GM18907 (cell line): ENCODE data around the gene STAP1.
A peak's percentile ranks its signal among the peaks of the same experiment; 100 is the strongest.

Experiments
- ATAC-seq: cut with Tn5 transposase; IDR thresholded peaks from one replicate; pipeline ENCODE4 v1.9.1; 2021; ENCODE audit warnings: mild to moderate bottlenecking, moderate library complexity; ENCODE audit not compliant: unreplicated experiment

Gene STAP1

GRCh38 chr4:67555447-67555846 is 3.1 kb upstream of the STAP1 start:
- ATAC-seq = no peak

DNA sequence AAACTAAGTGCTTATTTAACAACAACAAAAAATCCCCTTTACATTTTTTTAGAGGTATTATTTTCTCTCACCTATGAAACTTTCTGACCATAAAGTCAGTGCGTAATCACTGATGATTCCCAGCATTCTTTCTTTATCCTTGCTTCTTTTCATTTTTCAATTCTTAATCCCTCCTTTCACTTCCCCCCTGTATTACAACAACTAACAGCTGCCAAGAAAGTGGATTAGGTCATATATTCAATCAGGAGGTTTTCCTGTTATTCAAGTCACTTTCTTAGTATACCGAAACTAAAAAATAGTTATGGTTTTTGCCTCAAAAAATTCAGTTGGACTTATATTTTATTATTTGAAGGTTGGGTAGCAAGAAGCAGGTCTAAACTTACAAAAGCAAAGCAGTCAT is 2.1 kb upstream of the STAP1 start:
- no peak for ATAC-seq

GRCh38 chr4:67565284-67565683 is 6.8 kb downstream of the STAP1 start:
- no peak for ATAC-seq

DNA sequence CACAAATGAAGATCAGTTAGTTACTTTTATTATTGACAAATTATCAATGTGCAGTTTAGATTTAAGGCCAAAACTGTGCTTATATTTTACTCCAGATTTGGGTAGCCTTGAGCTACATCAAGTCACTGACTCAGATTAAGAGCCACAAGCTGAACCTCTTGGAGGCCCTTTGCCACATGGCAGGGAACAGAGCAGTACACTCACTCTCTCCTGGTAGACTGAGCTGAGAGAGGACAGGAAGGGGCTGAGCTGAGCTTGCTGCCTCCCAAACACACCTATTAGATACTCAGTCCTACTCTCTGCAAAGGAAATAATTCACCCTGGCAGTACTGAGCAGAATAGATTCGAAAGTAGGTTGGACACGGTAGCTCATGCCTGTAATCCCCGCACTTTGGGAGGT is 7.8 kb downstream of the STAP1 start:
- no peak for ATAC-seq

- ATAC-seq = no peak
These were observed 10.3 kb downstream of the STAP1 start for GRCh38 chr4:67568820-67569219.

GRCh38 chr4:67570537-67570936 is 12.0 kb downstream of the STAP1 start:
- no peak for ATAC-seq

DNA sequence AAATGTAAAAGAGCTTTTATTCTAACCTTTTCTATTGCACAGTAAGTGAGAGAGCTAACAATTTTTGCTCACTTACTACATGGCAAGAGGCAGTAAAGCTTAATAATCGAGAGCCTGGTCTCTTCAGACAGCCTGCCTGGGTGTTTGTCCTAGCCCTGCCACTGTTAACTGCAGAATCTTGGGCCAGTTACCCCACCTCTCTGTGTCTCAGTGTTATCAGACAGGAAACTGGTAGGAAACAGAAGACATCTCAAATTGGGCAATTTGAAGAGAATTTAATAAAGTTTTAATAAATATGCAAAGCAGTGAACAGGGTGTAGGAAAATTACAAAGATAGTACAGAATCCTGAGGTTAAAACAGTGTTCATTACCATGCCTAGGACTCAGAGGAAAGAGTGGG is 13.4 kb downstream of the STAP1 start:
- ATAC-seq = no peak

GRCh38 chr4:67573193-67573592 is 14.7 kb downstream of the STAP1 start:
- ATAC-seq = no peak

DNA sequence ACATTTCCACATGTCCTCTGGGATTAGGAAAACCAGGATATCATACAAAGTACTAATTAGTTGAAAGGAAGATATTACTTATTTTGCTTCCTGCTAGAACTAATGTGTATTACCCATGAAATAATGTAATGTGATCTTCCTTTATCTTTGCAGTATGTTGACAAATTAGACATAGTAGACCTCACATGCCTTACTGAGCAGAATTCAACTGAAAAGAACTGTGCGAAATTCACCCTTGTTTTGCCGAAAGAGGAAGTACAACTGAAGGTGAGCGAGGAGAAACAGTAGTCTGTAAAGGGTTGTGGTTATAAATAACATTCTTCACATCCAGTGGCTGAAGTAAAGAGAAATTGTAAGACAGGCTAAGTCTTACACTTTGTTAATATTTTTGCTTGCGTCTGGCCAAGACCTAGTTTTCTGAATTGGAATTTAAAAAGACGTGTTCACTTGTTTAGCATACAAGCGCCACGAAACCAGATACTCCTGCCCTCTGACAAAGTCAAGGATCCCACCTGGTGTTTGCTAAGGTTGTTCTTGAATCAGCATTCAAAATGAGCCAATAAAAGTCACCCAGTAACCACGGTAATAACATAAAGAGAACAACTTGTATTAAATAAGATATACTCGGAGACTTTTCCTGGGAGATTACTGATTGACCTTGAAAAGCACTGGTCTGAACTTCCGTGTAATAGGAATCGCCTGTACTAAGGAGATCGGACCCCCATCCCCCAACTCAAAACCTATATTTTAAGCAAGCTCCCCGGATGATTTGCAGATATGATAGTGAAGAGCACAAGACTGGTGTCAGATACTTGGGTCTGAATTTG is 16.9 kb downstream of the STAP1 start:
- peak; percentile 95 for ATAC-seq

DNA sequence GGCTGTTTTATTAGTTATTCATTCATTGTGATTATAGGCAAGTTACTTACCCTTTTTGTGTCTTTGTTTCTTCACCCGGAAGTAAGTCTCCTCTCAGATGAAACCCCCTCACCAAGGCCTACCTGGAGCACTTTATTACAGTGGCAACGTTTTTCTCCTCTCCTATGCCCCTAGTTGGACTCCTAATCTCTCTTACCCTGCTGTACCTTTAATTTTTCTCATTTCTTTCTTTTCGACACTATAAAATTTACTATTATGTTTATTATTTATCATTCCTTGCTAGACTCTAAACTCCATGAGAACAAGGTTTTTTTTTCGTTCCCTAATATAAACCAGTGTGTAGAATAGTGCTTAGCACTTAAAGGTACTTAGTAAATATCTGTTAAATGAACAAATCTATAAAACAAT is 17.5 kb downstream of the STAP1 start:
- ATAC-seq = no peak

GRCh38 chr4:67576538-67576937 is 18.0 kb downstream of the STAP1 start:
- ATAC-seq = peak; percentile 30

GRCh38 chr4:67580577-67580976 is 22.1 kb downstream of the STAP1 start:
- ATAC-seq = peak; percentile 51

DNA sequence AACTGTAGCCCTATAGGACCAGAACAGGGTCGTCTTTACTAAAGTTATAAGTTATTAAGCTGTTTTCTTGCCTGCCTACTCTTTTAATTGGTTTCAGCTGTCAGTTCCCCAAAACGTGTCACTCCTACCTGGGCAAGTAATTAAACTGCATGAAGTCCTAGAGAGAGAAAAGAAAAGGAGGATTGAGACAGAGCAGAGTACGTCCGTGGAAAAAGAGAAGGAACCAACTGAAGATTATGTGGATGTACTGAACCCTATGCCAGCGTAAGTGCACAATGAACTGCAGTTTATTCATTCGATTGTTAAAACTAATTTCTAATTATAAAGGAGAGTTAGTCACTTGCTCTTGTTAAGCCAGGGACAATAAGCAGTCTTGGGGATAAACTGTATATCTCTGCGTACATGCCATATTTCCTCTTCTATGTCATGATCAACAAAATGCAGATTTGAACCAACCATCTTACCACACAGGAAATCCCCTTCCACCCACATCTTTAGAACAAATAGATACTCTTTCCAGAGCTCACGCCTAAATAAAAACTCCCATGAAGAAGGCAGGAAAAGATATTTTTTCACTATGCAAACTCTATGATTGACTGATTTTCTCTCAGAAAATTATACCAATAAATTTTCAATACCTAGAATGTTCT is 22.8 kb downstream of the STAP1 start:
- peak; percentile 66 for ATAC-seq

GRCh38 chr4:67581913-67582312 is 23.4 kb downstream of the STAP1 start:
- no peak for ATAC-seq

- no peak for ATAC-seq
These were observed 26.0 kb downstream of the STAP1 start for GRCh38 chr4:67584496-67584895.

DNA sequence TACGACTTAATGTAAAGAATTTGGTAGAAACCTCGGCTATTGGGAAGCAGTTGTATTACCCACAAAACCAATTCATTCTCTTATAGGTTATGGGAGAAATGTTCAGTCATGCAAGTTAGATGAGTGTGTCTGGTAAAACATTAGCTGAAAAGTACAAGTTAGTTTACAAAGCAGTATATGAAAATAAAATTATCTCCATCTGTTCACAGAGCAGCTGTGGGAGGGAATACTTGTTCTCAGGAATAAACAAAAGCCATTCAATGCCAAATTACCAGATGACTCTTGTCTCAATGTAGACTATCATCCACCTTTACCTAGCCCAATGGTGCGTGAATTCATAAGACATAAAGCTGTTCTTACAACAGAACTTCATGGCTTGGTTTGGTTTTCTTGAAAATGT is 28.6 kb downstream of the STAP1 start:
- ATAC-seq = no peak

GRCh38 chr4:67593741-67594175 is 35.2 kb downstream of the STAP1 start:
- no peak for ATAC-seq

- no peak for ATAC-seq
These were observed 44.9 kb downstream of the STAP1 start for GRCh38 chr4:67603310-67604028.

DNA sequence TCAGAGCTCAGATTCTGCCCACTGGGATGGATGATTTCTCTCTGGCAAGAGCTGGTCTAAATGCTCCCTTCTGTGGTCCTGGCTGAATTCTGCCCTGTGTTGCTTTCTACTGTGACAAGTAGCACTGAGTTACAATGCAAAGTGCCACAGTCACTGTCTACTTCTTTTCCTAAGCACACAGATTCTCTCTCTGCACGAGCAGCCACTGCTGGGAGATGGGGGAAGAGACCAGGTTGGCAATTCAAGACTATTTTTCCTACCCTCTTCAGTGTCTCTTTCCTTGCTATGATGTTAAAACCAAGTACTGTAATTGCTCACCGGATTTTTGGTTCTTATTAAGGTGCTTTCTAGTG is 45.5 kb downstream of the STAP1 start:
- no peak for ATAC-seq

DNA sequence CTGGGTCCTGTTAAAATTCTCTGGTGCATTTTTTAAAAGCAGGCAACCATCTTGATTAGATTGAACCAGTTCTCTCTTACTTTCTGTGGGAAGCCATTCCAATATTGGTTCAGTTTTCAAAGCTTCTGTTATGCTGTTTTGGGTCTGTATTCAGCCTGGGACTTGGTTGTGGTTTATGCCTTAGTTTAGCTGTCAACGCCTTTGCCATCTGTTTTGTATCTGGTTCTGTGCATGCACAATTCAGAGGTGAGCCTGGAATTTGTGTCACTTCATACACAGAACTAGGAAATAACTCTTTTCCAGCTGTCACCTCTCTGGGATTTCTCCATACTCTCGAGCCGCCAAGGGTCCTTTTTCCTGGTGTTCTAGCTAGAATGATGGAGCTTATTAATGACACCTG is 46.2 kb downstream of the STAP1 start:
- no peak for ATAC-seq

DNA sequence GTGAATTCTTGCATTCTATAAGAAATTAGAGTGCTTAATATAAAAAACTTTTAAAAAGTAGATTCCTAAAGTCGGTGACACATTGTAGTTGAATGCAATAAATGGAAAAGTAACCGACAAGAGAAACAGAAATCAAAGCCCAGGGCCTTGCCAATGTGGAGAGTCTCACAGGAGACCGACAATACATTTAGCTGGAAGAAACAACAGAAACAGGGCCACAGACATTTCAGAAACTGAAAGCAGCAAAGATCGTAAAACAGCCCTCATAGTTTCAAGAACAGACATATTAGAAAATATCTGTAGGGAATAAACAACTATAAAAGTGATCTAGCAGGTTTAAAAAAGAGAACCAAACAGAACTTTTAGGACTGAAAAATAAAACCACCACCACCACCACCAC is 49.5 kb downstream of the STAP1 start:
- no peak for ATAC-seq

DNA sequence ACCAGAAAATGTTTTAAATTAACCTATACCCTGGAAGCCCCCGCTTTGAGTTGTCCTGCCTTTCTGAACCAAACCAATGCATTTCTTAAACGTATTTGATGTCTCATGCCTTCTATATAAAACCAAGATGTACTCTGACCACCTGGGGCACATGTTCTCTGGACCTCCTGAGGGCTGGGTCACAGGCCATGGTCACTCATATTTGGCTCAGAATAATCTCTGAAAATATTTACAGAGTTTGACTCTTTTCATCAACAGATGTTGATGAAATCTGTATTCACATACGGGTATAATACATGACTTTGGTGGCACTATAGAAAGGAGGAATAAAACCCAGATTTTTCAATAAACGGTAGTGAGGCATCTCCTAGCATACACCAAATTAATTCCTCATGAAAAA is 55.7 kb downstream of the STAP1 start:
- ATAC-seq = no peak
